OCI-LY1 (cell line): ENCODE results near the gene CLDN19.

Source experiments
- H2AFZ ChIP-seq: fragments of 200-600 bp; sonication (generic), shearing (Covaris generic); 2 replicates; pipeline ENCODE4 v1.6.0; 2014; ENCODE audit warnings: antibody characterized with exemption, mild to moderate bottlenecking, low read length
- H3F3A ChIP-seq: fragments of 200-600 bp; sonication (generic), shearing (Covaris generic); 2 replicates; pipeline ENCODE4 v1.6.0; 2014; ENCODE audit warnings: mild to moderate bottlenecking, antibody characterized with exemption, low read length, moderate library complexity; ENCODE audit not compliant: insufficient read depth
- H3K27ac ChIP-seq: fragments of 200-600 bp; sonication (generic); 2 replicates; pipeline ENCODE4 v1.5.1; 2014; ENCODE audit warnings: low read length, mixed run types, mild to moderate bottlenecking, low read depth; ENCODE audit not compliant: poor library complexity, severe bottlenecking
- H3K27me3 ChIP-seq: fragments of 200-600 bp; sonication (generic); 2 replicates; pipeline ENCODE4 v1.6.0; 2014; ENCODE audit warnings: antibody characterized with exemption, mild to moderate bottlenecking, low read length, moderate library complexity; ENCODE audit not compliant: insufficient read depth
- H3K36me3 ChIP-seq: fragments of 200-600 bp; sonication (generic); 2 replicates; pipeline ENCODE4 v1.6.1; 2014; ENCODE audit warnings: mild to moderate bottlenecking, antibody characterized with exemption, low read length, moderate library complexity, mixed read lengths; ENCODE audit not compliant: insufficient read depth
- H3K4me1 ChIP-seq: fragments of 200-600 bp; sonication (generic); 2 replicates; pipeline ENCODE4 v1.5.1; 2014; ENCODE audit warnings: mild to moderate bottlenecking, low read length, moderate library complexity; ENCODE audit not compliant: insufficient read depth, severe bottlenecking
- H3K4me2 ChIP-seq: fragments of 200-600 bp; sonication (generic), shearing (Covaris generic); 2 replicates; pipeline ENCODE4 v1.6.1; 2014; ENCODE audit warnings: low read length
- H3K4me3 ChIP-seq: fragments of 200-600 bp; sonication (generic); 2 replicates; pipeline ENCODE4 v1.5.1; 2014; ENCODE audit warnings: low read length, low read depth, mild to moderate bottlenecking, mixed read lengths; ENCODE audit not compliant: poor library complexity, severe bottlenecking
- H3K79me2 ChIP-seq: fragments of 200-600 bp; shearing (Covaris generic); 2 replicates; pipeline ENCODE4 v1.6.1; 2016; ENCODE audit warnings: mixed run types, low read length, mixed read lengths; ENCODE audit not compliant: insufficient read depth
- H3K9ac ChIP-seq: fragments of 200-600 bp; sonication (generic), shearing (Covaris generic); 2 replicates; pipeline ENCODE4 v1.6.1; 2014; ENCODE audit warnings: mild to moderate bottlenecking, low read length, mixed read lengths
- H3K9me2 ChIP-seq: fragments of 200-600 bp; sonication (generic), shearing (Covaris generic); 2 replicates; pipeline ENCODE4 v1.6.1; 2014; ENCODE audit warnings: low read depth, mild to moderate bottlenecking, low read length, mixed read lengths
- H3K9me3 ChIP-seq: fragments of 200-600 bp; shearing (Covaris generic); 2 replicates; pipeline ENCODE4 v1.6.1; 2014; ENCODE audit warnings: low read length, mixed read lengths
- H4K20me1 ChIP-seq: fragments of 200-600 bp; sonication (generic), shearing (Covaris generic); 2 replicates; pipeline ENCODE4 v1.6.0; 2016; ENCODE audit warnings: mild to moderate bottlenecking, low read length; ENCODE audit not compliant: insufficient read depth
- EZH2 ChIP-seq: fragments of 200-600 bp; sonication (generic), shearing (Covaris generic); IDR thresholded peaks from 2 replicates; pipeline ENCODE4 v1.8.0; 2017; ENCODE audit warnings: borderline replicate concordance, mixed run types, mild to moderate bottlenecking, antibody characterized with exemption, low read length, moderate library complexity, mixed read lengths
- TF ChIP-seq, protein P1 (sequence below): fragments of 200-600 bp; sonication (generic), shearing (Covaris generic); IDR thresholded peaks from 2 replicates; pipeline ENCODE4 v1.5.1; 2017; ENCODE audit warnings: mild to moderate bottlenecking, antibody characterized with exemption, low read length, moderate library complexity, mixed read lengths

Gene CLDN19

DNA sequence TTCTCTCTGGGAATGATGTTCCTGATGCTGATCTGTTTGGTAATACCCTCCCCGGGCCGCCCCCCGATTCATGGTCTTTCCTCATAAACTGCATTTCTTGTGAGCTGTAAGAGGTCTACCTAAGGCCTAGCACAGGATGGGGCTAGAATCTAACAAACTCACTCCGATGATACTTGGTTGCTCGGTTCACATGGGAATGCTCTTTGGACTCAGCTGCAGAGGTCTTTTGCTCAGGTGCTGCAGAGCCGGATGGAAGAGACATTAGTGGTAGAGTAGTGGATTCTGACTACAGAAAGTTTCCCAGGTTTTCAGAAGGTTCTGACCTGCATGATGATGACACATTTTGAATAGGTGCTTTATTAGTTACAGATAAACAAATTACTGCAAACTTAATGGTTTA lies 36.5 kb upstream of the CLDN19 start:
- H3K9me3 ChIP-seq, result no peaks in the 10 kb centered on the region
- peaks cover 71% of the 10 kb centered on the region for H3K36me3 ChIP-seq
- no peak overlapping the region for H3K4me3 ChIP-seq
- peaks cover 1% of the 10 kb centered on the region; the same call in 1 of the 2 replicates for H3K79me2 ChIP-seq
- no peak overlapping the region for H2AFZ ChIP-seq
- no peaks in the 10 kb centered on the region for H3K27me3 ChIP-seq
- no peak overlapping the region for H3K27ac ChIP-seq
- no peaks in the 10 kb centered on the region for H3K9me2 ChIP-seq
- no peak for TF ChIP-seq EZH2
- TF ChIP-seq, protein P1, sequence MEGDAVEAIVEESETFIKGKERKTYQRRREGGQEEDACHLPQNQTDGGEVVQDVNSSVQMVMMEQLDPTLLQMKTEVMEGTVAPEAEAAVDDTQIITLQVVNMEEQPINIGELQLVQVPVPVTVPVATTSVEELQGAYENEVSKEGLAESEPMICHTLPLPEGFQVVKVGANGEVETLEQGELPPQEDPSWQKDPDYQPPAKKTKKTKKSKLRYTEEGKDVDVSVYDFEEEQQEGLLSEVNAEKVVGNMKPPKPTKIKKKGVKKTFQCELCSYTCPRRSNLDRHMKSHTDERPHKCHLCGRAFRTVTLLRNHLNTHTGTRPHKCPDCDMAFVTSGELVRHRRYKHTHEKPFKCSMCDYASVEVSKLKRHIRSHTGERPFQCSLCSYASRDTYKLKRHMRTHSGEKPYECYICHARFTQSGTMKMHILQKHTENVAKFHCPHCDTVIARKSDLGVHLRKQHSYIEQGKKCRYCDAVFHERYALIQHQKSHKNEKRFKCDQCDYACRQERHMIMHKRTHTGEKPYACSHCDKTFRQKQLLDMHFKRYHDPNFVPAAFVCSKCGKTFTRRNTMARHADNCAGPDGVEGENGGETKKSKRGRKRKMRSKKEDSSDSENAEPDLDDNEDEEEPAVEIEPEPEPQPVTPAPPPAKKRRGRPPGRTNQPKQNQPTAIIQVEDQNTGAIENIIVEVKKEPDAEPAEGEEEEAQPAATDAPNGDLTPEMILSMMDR, result no peak
- H3K4me2 ChIP-seq, result no peak overlapping the region
- no peaks in the 10 kb centered on the region for H3F3A ChIP-seq
- H3K9ac ChIP-seq, result no peak overlapping the region
- H4K20me1 ChIP-seq, result no peaks in the 10 kb centered on the region
- no peaks in the 10 kb centered on the region for H3K4me1 ChIP-seq

DNA sequence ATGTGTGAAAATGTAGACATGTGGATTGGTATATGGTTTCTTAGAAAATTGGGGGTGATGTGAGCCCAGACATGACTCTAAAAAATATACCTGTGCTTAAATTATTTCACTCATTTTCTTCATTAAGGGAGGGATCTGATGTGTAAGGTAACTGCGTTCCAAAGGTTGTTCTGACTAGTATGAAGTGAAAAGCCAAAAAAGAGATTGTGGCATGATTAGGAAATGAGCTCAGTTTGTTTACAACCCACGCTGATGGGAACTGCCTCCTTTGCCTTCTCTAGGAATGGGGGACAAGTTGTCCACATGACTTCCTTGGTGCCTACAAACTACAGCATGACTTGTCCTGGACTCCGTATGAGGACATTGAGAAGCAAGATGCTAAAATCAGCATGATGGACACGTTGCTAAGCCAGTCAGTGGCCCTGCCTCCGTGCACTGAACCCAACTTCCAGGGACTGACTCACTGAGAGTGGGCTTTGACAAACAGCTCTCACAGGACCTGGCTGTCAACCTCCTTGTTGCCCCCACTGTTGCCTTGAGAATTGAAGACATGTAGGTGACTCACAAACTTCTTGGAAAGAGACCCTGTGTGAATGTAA lies 35.0 kb upstream of the CLDN19 start:
- H3K9ac ChIP-seq, result no peak overlapping the region
- TF ChIP-seq EZH2, result no peak
- no peaks in the 10 kb centered on the region for H3K27me3 ChIP-seq
- peaks cover 69% of the 10 kb centered on the region for H3K36me3 ChIP-seq
- H3K27ac ChIP-seq, result no peak overlapping the region
- H3K9me3 ChIP-seq, result no peaks in the 10 kb centered on the region
- H3K79me2 ChIP-seq, result peaks cover 12% of the 10 kb centered on the region
- no peak overlapping the region for H3K4me3 ChIP-seq
- no peak overlapping the region for H2AFZ ChIP-seq
- H3K4me1 ChIP-seq, result no peaks in the 10 kb centered on the region
- no peaks in the 10 kb centered on the region for H3F3A ChIP-seq
- H3K4me2 ChIP-seq, result no peak overlapping the region
- no peaks in the 10 kb centered on the region for H3K9me2 ChIP-seq
- H4K20me1 ChIP-seq, result no peaks in the 10 kb centered on the region

DNA sequence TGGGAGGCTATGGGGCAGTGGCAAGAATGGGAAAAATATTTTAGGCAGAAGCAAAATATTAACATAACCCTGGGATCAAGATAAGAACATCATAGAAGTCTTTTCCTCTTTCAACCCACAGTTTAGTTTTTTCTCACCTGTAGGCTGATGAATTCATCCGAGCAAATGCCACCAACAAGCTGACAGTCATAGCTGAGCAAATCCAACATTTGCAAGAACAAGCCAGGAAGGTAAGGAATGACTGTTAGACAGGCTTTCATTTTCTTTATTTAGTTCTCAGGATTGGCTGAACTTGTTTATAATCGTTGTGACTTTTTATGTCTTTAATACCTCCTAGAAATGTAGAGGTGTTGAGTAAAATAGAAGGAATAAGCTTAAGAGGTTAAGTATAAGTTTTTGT lies 33.4 kb upstream of the CLDN19 start:
- H3K9me2 ChIP-seq, result no peaks in the 10 kb centered on the region
- H3K9me3 ChIP-seq, result no peaks in the 10 kb centered on the region
- H3F3A ChIP-seq, result no peaks in the 10 kb centered on the region
- TF ChIP-seq EZH2, result no peak
- TF ChIP-seq, protein P1, result no peak
- H3K4me1 ChIP-seq, result peaks cover 3% of the 10 kb centered on the region
- no peaks in the 10 kb centered on the region for H3K27me3 ChIP-seq
- H3K36me3 ChIP-seq, result peaks cover 72% of the 10 kb centered on the region
- peaks cover 18% of the 10 kb centered on the region for H3K79me2 ChIP-seq
- H3K9ac ChIP-seq, result no peak overlapping the region
- no peak overlapping the region for H3K4me3 ChIP-seq
- H4K20me1 ChIP-seq, result no peaks in the 10 kb centered on the region
- no peak overlapping the region for H2AFZ ChIP-seq
- H3K4me2 ChIP-seq, result no peak overlapping the region
- no peak overlapping the region for H3K27ac ChIP-seq

DNA sequence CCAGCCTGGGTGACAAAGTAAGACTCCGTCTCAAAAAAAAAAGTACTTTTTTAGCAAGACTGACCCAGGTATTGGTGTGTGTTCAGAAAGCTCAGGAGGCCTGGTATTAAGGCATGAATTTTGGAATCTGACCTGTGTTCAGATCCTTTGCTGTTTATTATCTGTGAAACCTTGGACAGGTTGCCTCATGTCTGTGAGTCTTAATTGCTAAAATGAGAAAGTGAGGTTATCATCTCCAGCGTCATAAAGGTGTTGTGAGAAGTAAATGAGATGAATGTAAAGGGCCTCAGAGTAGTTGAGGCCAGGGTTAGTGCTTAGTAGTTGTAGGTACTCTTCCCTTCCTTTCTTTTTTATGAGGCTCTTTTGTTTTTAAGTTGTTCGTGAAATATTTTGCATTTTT lies 29.8 kb upstream of the CLDN19 start:
- Histone ChIP-seq H3K9me2 (no peaks in the 10 kb centered on the region), H3K79me2 (peaks cover 28% of the 10 kb centered on the region), H3K9me3 (no peaks in the 10 kb centered on the region), H4K20me1 (no peaks in the 10 kb centered on the region), H3F3A (no peaks in the 10 kb centered on the region), H3K27ac (no peak overlapping the region), H3K9ac (no peak overlapping the region), H3K4me3 (no peak overlapping the region), H3K4me1 (peaks cover 25% of the 10 kb centered on the region), H3K36me3 (peaks cover 39% of the 10 kb centered on the region; the same call in 1 of the 2 replicates), H3K4me2 (no peak overlapping the region), H2AFZ (no peak overlapping the region), H3K27me3 (no peaks in the 10 kb centered on the region)
- TF ChIP-seq, protein P1, result no peak
- no peak for TF ChIP-seq EZH2
